ENCODE measurements around the gene PTEN. TPM values are rescaled to one million over a fixed set of nuclear protein-coding genes. Genes with fewer than 3 reads are reported as not detected.
A peak's percentile ranks its signal among the peaks of the same experiment; 100 is the strongest.

Gene PTEN
- 49.9 TPM for polyA plus RNA-seq (2012; ENCODE audit: insufficient read depth, insufficient read length, low read depth)

DNA sequence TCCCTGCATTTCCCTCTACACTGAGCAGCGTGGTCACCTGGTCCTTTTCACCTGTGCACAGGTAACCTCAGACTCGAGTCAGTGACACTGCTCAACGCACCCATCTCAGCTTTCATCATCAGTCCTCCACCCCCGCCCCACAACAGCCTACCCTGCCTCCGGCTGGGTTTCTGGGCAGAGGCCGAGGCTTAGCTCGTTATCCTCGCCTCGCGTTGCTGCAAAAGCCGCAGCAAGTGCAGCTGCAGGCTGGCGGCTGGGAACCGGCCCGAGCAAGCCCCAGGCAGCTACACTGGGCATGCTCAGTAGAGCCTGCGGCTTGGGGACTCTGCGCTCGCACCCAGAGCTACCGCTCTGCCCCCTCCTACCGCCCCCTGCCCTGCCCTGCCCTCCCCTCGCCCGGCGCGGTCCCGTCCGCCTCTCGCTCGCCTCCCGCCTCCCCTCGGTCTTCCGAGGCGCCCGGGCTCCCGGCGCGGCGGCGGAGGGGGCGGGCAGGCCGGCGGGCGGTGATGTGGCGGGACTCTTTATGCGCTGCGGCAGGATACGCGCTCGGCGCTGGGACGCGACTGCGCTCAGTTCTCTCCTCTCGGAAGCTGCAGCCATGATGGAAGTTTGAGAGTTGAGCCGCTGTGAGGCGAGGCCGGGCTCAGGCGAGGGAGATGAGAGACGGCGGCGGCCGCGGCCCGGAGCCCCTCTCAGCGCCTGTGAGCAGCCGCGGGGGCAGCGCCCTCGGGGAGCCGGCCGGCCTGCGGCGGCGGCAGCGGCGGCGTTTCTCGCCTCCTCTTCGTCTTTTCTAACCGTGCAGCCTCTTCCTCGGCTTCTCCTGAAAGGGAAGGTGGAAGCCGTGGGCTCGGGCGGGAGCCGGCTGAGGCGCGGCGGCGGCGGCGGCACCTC, at the start of gene PTEN, which contains the start of gene KLLN:
PTEN (plus strand) TSS at position 573 of the 891 bp plus-strand sequence. CDS start 845 bp downstream, outside the sequence.
KLLN (minus strand) TSS at position 481 of the 891 bp plus-strand sequence. CDS start 1,046 bp downstream, outside the sequence.
- H3K27me3 ChIP-seq: no peaks in the 10 kb centered on the region
- no peaks in the 10 kb centered on the region for H3K9me3 ChIP-seq
- peaks cover 6% of the 10 kb centered on the region; the same call in 1 of the 2 replicates for H3K4me1 ChIP-seq
- H3K4me3 ChIP-seq (ENCODE audit: low read depth, low read length): peak within 1 kb of the TSS; percentile 99
- peaks cover 3% of the 10 kb centered on the region for H3K36me3 ChIP-seq
- TF ChIP-seq, protein P1, sequence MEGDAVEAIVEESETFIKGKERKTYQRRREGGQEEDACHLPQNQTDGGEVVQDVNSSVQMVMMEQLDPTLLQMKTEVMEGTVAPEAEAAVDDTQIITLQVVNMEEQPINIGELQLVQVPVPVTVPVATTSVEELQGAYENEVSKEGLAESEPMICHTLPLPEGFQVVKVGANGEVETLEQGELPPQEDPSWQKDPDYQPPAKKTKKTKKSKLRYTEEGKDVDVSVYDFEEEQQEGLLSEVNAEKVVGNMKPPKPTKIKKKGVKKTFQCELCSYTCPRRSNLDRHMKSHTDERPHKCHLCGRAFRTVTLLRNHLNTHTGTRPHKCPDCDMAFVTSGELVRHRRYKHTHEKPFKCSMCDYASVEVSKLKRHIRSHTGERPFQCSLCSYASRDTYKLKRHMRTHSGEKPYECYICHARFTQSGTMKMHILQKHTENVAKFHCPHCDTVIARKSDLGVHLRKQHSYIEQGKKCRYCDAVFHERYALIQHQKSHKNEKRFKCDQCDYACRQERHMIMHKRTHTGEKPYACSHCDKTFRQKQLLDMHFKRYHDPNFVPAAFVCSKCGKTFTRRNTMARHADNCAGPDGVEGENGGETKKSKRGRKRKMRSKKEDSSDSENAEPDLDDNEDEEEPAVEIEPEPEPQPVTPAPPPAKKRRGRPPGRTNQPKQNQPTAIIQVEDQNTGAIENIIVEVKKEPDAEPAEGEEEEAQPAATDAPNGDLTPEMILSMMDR (IDR thresholded peaks at IDR 0.05; ENCODE audit: low read depth, low read length): no peak
- peak; percentile 93 for DNase-seq

DNA sequence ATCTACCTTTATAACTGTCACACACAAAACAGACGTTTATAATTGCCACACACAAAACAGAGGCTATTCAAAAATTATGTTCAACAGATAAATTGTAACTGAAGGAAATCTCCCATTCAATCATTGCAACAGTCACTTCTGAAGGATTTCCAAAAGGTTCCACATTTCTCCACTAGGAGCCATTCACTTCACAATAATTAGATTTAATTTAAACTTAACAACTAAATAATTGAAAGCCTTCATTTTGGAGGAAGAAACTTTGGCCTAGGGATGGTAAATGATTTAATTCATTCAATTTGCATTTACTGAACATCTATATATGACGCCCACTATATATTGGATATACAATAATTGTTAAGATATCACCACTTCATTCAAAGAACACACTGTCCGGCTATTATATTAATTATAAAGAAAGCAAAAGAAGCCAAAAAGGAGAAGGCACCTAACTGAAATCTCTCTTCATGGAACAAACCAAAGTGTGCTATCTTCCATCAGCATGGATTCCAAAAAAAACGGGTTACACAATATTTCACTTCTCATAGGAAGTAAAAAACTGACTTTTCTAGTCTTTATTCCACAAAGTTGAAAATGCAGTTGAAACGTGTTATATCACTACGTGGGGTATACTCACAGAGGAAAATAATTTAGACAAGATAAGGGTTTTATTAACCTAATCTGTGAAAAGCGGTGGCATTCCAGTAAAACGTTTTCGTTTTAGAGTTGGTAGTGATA, 47.1 kb upstream of the PTEN start:
- peaks cover 4% of the 10 kb centered on the region for H3K4me1 ChIP-seq
- no peaks in the 10 kb centered on the region for H3K9me3 ChIP-seq
- TF ChIP-seq, protein P1 (IDR thresholded peaks at IDR 0.05; ENCODE audit: low read depth, low read length): peak; percentile 27
- H3K4me3 ChIP-seq (ENCODE audit: low read depth, low read length): peak overlapping the region; percentile 87
- H3K27me3 ChIP-seq: no peaks in the 10 kb centered on the region
- peaks cover 19% of the 10 kb centered on the region for H3K36me3 ChIP-seq
- DNase-seq: no peak

DNA sequence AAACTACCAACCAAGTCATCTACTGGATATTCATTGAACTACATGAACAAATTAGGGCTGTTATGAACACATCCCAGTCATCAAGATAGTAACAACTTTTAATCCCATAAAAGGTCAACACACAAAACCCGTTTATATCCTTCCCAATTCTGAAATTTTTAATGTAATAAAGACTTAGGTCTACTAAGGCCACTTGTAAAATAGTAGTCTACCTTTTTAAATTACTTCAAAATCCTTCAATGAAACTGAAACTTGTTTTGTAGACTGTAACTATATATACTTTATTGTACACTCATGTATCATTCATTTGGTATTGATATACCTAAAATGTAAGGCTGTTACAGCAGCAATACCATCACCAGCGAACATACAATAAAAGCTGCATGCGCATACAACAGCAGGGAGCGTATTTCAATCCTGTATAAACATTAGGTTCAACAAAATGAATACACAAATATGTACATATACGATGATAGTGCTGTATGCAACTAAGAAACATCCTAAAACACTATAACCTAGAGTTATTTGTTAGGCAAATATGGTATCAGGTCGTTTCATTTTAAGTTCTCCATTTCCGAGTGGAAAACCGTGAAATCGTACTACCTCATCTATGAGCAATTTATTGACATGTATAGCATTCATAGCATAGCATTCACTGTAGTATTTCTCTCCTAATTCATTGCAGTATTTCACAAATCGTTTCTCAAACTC, 46.4 kb upstream of the PTEN start:
- Histone ChIP-seq H3K36me3 (peaks cover 12% of the 10 kb centered on the region), H3K9me3 (no peaks in the 10 kb centered on the region), H3K4me1 (peaks cover 4% of the 10 kb centered on the region), H3K27me3 (no peaks in the 10 kb centered on the region), H3K4me3 (ENCODE audit: low read depth, low read length) (peak overlapping the region; percentile 87)
- no peak for DNase-seq
- TF ChIP-seq, protein P1 (IDR thresholded peaks at IDR 0.05; ENCODE audit: low read depth, low read length): no peak

DNA sequence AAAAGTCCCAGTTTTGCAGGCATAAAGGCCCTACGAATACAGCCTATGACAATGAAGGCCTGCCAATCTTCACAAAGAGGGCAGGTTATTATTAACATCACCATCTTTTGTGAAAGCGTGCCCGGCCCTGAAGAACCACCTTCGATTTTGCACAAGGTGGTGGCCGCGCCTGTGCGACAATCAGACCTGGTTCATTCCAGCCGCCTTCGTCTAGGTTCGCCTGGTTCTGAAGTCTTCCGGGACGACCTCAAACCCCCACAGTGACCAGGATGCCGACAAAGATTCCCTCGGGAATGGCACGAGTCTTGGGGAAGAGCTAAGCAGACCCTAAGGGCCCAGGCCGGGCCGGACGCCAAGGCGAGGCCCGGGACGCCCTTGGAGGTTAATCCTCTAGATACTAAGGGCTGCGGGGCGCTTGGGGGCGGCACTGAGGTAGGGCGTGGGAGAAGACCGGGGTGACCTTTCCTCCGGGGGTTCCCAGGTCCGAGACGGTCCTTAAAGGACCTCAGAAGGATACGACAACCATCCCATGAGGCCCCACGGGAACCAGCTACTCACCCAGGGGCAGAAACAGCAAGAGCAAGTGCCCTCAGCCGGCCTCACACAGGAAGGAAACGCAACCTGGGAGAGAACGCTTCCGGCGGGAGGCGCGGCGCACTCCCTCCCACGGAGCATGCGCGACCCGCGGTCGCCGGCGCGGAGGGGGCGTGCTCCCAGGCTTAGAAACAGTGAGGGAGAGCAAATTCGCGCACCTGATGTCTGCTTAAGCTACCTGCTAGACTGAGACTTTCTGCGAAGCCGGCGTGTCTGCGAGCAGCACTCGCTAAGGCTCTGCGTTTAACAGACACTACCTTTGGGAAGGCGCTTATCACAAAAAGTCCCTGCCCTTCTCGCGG, 45.6 kb upstream of the PTEN start, which contains the start of gene ATAD1:
ATAD1 (minus strand) TSS at position 618 of the 896 bp plus-strand sequence. CDS start 3,627 bp downstream, outside the sequence.
- TF ChIP-seq, protein P1 (IDR thresholded peaks at IDR 0.05; ENCODE audit: low read depth, low read length): no peak; the same call in 1 of the 2 replicates
- Histone ChIP-seq H3K4me1 (peaks cover 4% of the 10 kb centered on the region), H3K36me3 (peaks cover 4% of the 10 kb centered on the region; the same call in 1 of the 2 replicates), H3K4me3 (ENCODE audit: low read depth, low read length) (peak within 1 kb of the TSS; percentile 87), H3K9me3 (no peaks in the 10 kb centered on the region), H3K27me3 (no peaks in the 10 kb centered on the region)
- peak; percentile 89 for DNase-seq

Data from BE2C (cell line).